Activated T-cell treated with anti-CD3 and anti-CD28 coated beads, Interleukin-2, amount 50 U/mL, for 48 hours (primary cell): ENCODE results near the gene HLA-B.

Source experiments
- DNase-seq, 2 experiments: peaks; one replicate each; pipeline ENCODE4 v3.0.0-alpha.2; 2020

Gene HLA-B

GRCh38 chr6:31352310-31352682 is 4.7 kb downstream of the HLA-B start:
- peak in 1 of 2 experiments; percentile 44 for DNase-seq

GRCh38 chr6:31351401-31352309 is 5.3 kb downstream of the HLA-B start:
- DNase-seq, result no peak

GRCh38 chr6:31351033-31351380 is 6.0 kb downstream of the HLA-B start:
- no peak for DNase-seq

DNA sequence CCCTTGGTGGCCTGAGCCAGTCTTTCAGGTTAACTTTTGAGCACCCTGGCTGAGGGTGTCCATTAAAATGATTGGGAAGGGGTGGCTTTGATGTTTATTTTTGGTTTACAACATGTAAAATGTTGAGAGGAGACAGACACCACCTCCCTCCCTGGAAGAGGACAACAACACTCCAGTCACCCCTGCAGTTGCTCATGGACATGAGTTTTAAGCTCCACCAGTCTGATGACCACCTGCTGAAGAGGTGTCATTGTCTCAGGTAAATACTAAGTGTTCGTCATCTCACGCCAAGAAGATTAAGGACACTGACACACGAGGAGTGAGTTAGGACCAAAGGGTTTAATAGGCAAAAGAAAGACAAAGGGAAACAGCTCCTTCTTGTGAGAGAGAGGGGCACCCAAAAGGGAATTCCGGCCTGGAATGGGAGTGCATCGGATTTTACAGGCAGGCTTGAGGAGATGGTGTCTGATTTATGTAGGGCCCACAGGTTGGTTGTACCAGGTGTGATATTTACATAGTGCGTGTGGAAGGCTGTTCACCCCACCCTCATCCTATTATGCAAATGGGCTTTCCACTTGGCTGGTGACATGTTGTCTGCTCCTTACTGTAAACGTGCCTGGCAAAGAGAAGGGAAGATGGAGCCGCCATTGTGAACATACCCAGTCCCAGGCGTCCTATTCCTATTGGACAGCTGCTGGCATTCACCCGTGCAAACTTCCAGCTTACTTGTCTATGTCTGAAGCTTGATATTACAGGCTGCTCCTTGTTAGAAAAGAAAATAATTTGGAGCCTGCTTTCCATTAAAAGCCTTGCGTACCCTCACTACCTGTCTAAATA is 6.6 kb downstream of the HLA-B start:
- no peak for DNase-seq

- DNase-seq, result no peak
Measured at GRCh38 chr6:31349301-31349700, 7.7 kb downstream of the HLA-B start.

DNA sequence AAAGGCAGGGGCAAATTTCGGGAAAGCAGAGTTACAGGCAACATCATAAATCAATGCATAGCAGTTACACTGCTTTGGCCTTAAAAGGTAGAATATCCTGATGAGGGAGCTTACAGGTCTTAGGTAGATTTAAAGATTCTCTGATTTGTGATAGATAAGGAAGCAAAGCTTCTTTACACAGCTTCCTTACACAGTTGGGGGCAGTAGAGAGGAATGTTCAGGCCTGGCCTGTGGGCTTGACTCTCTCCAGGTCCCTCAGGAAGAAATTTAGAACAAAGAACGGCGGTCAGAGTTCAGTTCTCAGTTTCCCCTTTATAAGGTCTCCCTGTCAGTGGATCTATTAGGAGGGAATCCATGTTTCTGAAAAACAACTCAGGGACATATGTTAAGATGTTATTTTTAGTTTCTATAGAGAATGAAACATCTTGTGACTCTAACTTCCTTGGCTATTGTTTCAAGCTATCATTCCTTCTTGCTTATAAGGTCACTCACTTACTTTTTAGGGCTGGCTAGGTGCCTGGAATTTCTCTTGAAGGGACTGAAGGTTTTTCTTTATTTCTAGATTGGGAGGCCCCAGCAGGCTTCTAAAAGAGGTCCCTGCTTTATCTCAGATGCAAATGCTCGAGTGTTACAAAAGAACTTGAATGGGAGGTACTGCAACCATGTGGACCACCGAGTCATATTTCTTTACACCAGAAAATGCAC is 11.8 kb downstream of the HLA-B start:
- no peak for DNase-seq

- DNase-seq, result no peak
Measured at GRCh38 chr6:31340228-31340627, 16.8 kb downstream of the HLA-B start.

GRCh38 chr6:31339210-31339609 is 17.8 kb downstream of the HLA-B start:
- no peak for DNase-seq

DNA sequence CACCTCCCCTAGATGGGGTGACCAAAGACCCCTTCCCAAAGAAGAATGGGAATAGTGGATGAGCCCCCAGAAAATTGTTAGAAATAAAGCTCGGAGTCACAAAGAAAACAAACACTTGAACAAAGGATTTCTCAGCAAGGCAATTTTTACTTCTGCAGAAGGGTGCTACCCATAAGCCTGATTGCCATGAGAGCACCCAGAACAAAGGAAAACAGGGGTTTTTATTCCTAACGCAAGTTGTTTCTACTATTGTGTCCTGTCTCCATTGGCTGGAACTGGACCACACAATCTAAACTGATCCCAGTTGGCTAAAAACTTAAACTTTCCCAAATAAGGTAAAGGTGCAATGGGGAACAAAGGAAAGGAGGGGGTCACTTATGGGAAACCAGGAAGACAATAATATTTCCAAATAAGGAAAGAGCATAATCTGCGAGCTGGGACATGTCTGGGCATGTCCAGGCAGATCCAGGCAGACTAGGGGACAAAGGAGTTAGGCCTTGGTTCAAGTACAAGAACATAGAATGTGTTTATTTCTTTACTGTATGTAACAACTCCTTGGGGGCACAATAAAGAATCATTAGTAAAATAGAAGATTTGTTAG is 20.0 kb downstream of the HLA-B start:
- DNase-seq, result no peak

DNA sequence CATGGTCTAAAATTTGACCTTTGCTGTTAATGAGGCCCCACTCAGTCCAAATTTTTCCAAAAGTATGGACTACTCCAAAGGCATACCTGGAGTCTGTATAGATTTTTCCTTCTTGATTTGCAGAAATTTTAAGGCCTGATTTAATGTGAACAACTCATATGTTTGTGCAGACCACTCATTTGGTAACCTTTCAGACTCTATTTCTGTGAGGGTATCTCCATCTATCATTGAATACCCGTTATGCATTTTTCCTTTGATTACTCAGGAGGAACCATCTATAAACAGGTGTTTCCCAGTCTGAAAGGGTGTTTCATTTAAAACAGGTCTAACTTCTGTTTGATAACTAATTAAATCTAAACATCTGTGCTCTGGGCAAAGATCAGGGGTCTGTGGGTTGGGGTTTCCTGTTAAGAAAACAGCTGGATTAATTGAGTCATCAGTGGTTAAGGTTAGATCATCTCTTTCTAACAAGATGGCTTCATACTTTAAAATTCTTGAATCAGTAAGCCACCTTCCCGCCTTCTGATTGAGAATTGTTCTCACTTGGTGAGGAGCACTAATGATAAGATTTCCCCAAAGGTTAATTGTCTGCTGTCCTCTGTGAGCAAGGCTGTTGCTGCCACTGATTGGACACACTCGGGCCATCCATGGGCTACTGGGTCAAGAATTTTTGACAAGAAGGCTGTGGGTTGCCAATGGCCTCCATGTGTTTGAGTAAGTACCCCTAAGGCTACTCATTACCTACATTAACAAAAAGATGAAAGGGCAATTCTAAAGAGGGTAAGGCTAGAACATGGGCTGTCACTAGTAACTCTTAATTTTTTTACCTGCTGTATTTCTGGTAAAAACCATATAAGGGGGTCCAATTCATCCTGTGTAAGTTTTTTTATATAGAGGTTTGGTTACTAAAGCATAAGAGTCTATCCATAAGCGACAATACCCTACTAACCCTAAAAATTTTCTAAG is 24.1 kb downstream of the HLA-B start:
- DNase-seq, result peak; percentile 24 to 29

GRCh38 chr6:31328355-31328960 is 28.5 kb downstream of the HLA-B start:
- no peak for DNase-seq

GRCh38 chr6:31321820-31322219 is 35.2 kb downstream of the HLA-B start:
- no peak for DNase-seq

GRCh38 chr6:31321005-31321707 is 35.8 kb downstream of the HLA-B start:
- no peak for DNase-seq

GRCh38 chr6:31317036-31317435 is 39.9 kb downstream of the HLA-B start:
- no peak for DNase-seq

DNA sequence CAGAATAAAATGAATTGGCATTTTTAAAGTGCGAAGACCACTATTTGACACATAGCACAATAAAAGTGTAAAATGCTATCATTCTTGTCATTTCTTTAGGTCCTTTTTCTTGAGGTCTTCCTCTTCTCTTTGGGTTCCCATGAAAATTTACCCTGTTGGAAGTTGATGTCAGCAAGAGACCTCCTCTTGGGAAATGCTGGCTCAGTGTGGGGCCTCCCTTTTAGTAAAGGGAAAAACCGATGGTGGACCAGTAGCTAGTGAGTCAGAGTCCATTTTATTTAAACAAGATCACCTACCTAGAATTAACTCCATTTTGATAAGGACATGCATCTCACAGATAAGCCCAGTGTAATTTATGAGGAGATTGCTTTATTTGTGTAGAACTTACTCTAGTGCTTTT is 47.3 kb downstream of the HLA-B start:
- no peak for DNase-seq

DNA sequence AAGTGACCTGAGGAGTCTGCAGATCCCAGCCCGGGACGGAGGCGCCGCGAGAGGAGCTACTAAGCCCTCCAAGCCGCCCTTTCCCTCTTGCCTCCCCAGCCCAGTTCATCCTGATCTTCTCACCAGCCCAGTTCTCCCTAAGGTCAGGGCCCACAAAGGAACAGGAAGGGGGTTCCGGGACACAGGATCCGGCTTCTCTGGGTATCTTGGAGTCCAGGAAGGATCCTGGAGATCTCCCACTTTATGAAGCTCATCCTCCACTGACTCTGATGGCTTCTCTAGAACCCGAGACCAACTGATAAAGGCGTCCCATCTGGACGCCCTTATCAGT is 48.2 kb downstream of the HLA-B start:
- DNase-seq, result no peak

- DNase-seq, result peak; percentile 76 to 81
Measured at GRCh38 chr6:31308050-31308844, 48.7 kb downstream of the HLA-B start.

GRCh38 chr6:31307669-31308049 is 49.3 kb downstream of the HLA-B start:
- no peak for DNase-seq

- DNase-seq, result no peak
Measured at GRCh38 chr6:31305703-31306219, 51.2 kb downstream of the HLA-B start.

DNA sequence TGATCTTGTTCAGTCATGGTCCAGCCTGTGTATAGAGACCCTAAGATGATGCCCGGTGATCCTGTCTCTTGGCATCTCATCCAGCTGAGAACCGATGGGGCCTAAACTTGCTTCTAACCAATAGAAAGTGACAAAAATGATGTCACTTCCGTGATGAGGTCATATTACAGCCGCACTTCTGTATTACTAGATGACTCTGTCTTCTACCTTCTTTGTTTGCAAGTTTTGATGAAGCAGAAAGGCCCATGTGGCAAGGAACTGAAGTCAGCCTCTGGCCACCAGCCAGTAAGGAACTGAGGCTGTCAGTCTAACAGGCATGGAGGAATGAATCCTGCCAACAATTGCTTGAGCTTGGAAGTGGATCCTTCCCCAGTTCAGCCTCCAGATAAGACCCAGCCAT is 52.3 kb downstream of the HLA-B start:
- DNase-seq, result no peak
